ENCODE measurements around the gene TXNRD2. TPM values are rescaled to one million over a fixed set of nuclear protein-coding genes. Genes with fewer than 3 reads are reported as not detected.

TXNRD2 gene
- total RNA-seq, 4 donors from 2014 or later: 19.5 to 34.5 (median 25.6) TPM

- Histone ChIP-seq H3K9me3 (no peaks in the 10 kb centered on the region), H3K27me3 (no peaks in the 10 kb centered on the region), H3K4me1 (peaks cover 19 to 22% of the 10 kb centered on the region in 2 donors), H3K4me3 (replicated peaks in 1 of 3) (no peak overlapping the region), H3K36me3 (no peaks in the 10 kb centered on the region), H3K27ac (no peak overlapping the region)
- TF ChIP-seq, protein P1, sequence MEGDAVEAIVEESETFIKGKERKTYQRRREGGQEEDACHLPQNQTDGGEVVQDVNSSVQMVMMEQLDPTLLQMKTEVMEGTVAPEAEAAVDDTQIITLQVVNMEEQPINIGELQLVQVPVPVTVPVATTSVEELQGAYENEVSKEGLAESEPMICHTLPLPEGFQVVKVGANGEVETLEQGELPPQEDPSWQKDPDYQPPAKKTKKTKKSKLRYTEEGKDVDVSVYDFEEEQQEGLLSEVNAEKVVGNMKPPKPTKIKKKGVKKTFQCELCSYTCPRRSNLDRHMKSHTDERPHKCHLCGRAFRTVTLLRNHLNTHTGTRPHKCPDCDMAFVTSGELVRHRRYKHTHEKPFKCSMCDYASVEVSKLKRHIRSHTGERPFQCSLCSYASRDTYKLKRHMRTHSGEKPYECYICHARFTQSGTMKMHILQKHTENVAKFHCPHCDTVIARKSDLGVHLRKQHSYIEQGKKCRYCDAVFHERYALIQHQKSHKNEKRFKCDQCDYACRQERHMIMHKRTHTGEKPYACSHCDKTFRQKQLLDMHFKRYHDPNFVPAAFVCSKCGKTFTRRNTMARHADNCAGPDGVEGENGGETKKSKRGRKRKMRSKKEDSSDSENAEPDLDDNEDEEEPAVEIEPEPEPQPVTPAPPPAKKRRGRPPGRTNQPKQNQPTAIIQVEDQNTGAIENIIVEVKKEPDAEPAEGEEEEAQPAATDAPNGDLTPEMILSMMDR (IDR thresholded peaks at IDR 0.05): no peak
- TF ChIP-seq POLR2A (IDR thresholded peaks at IDR 0.05): no peak
- DNase-seq: peak; percentile 0 to 1
- WGBS, 2 donors: 90 to 100% methylated on average over 8 to 30 of the region's 30 CpGs
- intact Hi-C loops (cut with DNase I): no loop called here
Observed at GRCh38 chr22:19870153-19871022, 71.2 kb downstream of the TXNRD2 start.

DNA sequence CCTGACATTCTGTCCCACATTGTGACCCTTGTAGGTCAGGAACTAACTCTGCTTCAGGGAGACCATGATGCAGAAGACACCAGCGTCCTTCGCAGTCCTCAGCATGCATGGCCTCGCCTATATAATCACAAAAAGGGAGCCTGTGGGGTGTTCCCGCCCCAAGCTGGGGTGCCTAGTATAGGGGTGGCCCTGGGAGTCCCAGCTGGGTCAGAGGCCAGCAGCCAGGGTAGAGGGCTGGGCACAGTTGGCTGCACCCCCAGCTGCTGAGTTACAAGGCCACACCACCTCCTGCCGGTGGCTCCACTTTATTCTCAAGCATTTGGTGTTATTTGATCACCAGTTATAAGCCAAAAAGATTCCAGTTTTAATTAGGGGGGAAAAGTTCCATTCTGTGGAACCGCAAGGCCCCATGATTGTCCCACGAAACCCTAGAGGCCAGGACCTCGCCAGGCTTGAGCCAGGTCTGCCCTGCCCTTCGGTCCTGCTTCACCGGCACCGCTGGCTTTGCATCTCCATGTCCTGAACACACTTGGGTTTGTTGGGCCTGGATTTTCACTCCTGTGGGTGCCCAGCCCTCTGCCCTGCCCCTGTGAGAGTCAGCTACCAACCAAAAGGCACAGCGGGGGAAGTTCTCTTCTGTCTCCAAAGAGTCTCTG is 72.0 kb downstream of the TXNRD2 start:
- Histone ChIP-seq H3K4me1 (peaks cover 11 to 14% of the 10 kb centered on the region in 2 donors), H3K4me3 (replicated peaks in 1 of 3) (no peak overlapping the region), H3K36me3 (no peaks in the 10 kb centered on the region), H3K27me3 (no peaks in the 10 kb centered on the region), H3K9me3 (no peaks in the 10 kb centered on the region), H3K27ac (no peak overlapping the region)
- DNase-seq: peak in 1 of 2 donors; percentile 0
- WGBS, 2 donors: 93 to 95% methylated on average over 9 to 12 of the region's 12 CpGs
- intact Hi-C loops (cut with DNase I): no loop called here
- no peak for TF ChIP-seq POLR2A (IDR thresholded peaks at IDR 0.05)
- TF ChIP-seq, protein P1 (IDR thresholded peaks at IDR 0.05): no peak

DNA sequence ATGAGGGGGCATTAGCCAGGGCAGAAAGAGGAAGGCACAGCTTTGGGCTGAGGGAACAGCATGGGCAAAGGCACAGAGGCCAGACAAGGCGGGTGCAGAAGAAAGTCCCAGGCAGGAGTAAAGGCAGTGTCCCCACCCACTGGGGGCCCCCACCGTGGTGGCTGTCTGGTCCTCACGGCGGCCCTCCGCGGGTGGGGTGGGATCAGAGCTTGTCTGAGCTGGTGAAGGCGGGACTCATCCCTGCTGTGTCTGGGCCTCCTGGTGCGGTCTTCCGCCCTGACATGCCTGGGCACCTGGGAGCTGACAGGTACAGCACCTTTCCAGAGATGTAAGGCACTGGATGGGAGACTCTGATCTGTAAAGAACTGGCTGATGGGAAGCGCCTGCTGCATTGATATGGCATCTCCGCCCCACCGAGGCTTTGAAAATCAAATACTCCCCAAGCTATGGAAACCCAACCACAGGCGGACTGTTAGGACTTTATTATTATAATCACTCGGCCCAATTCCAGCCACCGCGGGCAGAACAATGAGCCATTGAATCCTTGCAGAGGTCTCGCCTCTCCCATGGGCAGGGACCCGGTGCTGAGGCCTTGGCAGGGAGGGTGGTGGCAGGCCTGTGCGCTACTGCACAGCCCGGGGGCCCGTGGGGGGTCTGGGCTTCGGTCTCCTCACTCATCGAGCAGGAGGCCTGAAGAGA is 72.7 kb downstream of the TXNRD2 start:
- Histone ChIP-seq H3K36me3 (no peaks in the 10 kb centered on the region), H3K9me3 (no peaks in the 10 kb centered on the region), H3K4me1 (peaks cover 4 to 9% of the 10 kb centered on the region in 2 donors), H3K27me3 (no peaks in the 10 kb centered on the region), H3K27ac (no peak overlapping the region), H3K4me3 (replicated peaks in 1 of 3) (no peak overlapping the region)
- WGBS, 2 donors: 77 to 84% methylated on average over 13 to 22 of the region's 23 CpGs
- peak; percentile 0 to 2 for DNase-seq
- TF ChIP-seq POLR2A (IDR thresholded peaks at IDR 0.05): no peak
- TF ChIP-seq, protein P1 (IDR thresholded peaks at IDR 0.05): no peak
- intact Hi-C loops (cut with DNase I): no loop called here

DNA sequence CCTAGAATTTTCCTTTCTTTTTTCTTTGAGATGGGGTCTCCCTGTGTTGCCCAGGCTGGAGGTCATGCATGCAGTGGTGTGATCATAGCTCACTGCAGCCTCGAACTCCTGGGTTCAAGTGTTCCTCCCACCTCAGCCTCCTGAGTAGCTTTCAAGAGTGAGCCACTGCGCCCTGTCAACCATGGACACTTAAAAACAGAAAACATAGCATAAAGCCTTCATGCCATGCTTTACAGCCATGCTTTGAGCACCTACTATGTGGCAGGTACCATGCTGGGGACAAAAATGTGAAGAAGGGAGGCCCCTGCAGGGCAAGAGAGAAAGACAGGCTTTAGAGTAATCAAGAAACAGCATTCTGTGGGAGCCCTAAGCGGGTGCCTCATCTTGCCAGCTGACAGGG is 73.3 kb downstream of the TXNRD2 start:
- H3K4me1 ChIP-seq: peaks cover 0 to 6% of the 10 kb centered on the region in 2 donors
- no peak for DNase-seq

More for the DNA sequence above, 73.3 kb downstream of the TXNRD2 start:
- H3K27ac ChIP-seq: no peak overlapping the region
- no peaks in the 10 kb centered on the region for H3K36me3 ChIP-seq
- intact Hi-C loops (cut with DNase I): no loop called here
- H3K4me3 ChIP-seq (replicated peaks in 1 of 3): no peak overlapping the region
- 84 to 85% methylated on average over 3 of the region's 3 CpGs for WGBS, 2 donors
- no peaks in the 10 kb centered on the region for H3K9me3 ChIP-seq
- TF ChIP-seq POLR2A (IDR thresholded peaks at IDR 0.05): no peak
- TF ChIP-seq, protein P1 (IDR thresholded peaks at IDR 0.05): no peak
- H3K27me3 ChIP-seq: no peaks in the 10 kb centered on the region

All from thyroid gland (tissue), 4 donors.